ENCODE measurements around the gene ATN1.
"Not testable (repeated sequence)": the region's sequence is repeated elsewhere in the genome, so short reads cannot be mapped to it uniquely, and the experiment has no call there.

The ATN1 gene

GRCh38 chr12:6903722-6904121, 24.0 kb upstream of the ATN1 start:
- no peak for DNase-seq

- DNase-seq: peak; percentile 81 to 100 (median 96)
Measured at GRCh38 chr12:6904280-6905276, 23.2 kb upstream of the ATN1 start, which contains the start of gene LRRC23. TSS of gene LRRC23 (plus strand) at chr12:6904822. CDS start at chr12:6905634, 812 bp downstream.

GRCh38 chr12:6905414-6906040, 22.2 kb upstream of the ATN1 start:
- DNase-seq: no peak

- DNase-seq: not testable (repeated sequence)
Measured at GRCh38 chr12:6908141-6908540, 19.6 kb upstream of the ATN1 start.

- DNase-seq: no peak
Measured at GRCh38 chr12:6909421-6910145, 18.2 kb upstream of the ATN1 start.

- DNase-seq: no peak
Measured at GRCh38 chr12:6912164-6912935, 15.4 kb upstream of the ATN1 start.

GRCh38 chr12:6914246-6914946, 13.4 kb upstream of the ATN1 start, which contains the start of gene ENO2:
TSS of gene ENO2 (plus strand) at chr12:6914580. CDS start at chr12:6915833, 1,253 bp downstream.
- peak in 55 of 58 donors; percentile 19 to 91 (median 77) for DNase-seq

- peak in 10 of 58 donors; percentile 19 to 53 (median 32) for DNase-seq
Measured at GRCh38 chr12:6914947-6915788, 12.6 kb upstream of the ATN1 start.

GRCh38 chr12:6915789-6916285, 11.9 kb upstream of the ATN1 start:
- no peak for DNase-seq

- no peak for DNase-seq
Measured at GRCh38 chr12:6916426-6917200, 11.1 kb upstream of the ATN1 start.

GRCh38 chr12:6917491-6918231, 10.1 kb upstream of the ATN1 start:
- DNase-seq: no peak

GRCh38 chr12:6919588-6919987, 8.2 kb upstream of the ATN1 start:
- no peak for DNase-seq

- DNase-seq: no peak
Measured at GRCh38 chr12:6921539-6921938, 6.2 kb upstream of the ATN1 start.

GRCh38 chr12:6921996-6922946, 5.5 kb upstream of the ATN1 start:
- DNase-seq: no peak

- DNase-seq: peak in 1 of 58 donors; percentile 38
Measured at GRCh38 chr12:6923003-6923732, 4.6 kb upstream of the ATN1 start.
